ENCODE data around the gene ATL2.
A peak's percentile ranks its signal among the peaks of the same experiment; 100 is the strongest.
"Not testable (repeated sequence)": the region's sequence is repeated elsewhere in the genome, so short reads cannot be mapped to it uniquely, and the experiment has no call there.

Gene ATL2

DNA sequence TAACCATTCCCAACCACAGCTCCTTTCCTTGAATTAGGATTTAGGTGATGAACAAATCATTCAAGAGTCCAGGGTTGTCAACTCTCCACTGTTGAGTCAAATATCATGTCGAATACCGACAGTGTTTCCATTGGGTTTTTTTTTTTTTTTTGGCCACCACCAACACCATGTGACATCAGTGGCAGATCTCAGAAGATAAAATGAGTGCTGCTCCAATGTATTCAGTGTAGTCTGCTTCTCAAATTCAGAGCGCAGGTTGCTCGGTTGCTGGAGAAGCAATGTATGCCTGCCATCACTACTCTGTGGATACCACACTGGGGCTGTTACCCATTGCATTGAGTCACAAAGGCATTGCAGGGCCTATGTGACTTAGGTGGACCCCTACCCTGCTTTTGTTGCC, 10.8 kb upstream of the ATL2 start:
- no peak for DNase-seq

DNA sequence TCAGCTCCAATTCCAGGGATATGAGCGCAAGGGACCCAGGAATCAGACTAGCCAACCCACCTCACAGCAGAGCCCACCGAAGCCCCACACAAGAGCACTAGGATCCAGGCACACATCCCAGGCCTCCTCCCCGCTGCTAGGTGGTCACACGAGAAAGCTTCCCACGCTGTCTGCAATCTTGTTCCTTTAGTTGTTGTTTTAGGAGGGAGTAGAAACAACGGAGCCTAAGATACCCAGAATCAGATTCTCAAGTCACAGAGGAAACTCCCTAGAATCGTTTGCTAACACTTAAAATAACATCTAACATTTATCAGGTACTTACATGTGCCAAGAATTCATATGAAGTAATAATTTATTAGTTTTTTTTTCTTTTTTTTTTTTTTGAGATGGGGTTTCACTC, 9.7 kb upstream of the ATL2 start:
- no peak for DNase-seq

DNA sequence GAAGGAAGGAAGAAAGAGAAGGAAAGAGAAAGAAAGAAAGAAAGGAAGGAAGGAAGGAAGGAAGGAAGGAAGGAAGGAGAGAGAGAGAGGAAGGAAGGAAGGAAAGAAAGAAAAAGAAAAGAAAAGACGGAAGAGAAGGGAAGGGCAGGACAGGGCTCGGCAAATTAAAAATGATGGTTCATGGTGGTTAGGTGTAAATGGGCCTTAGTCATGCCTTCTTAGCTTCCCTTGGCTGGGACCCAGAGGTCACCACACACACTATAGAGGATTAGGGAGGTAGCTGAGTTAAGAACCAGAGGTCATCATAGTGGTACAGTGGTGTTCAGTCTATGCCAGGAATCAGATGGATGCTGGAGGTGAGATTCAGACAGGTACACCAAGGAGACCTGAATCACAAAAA, 9.3 kb upstream of the ATL2 start:
- DNase-seq, result no peak

DNA sequence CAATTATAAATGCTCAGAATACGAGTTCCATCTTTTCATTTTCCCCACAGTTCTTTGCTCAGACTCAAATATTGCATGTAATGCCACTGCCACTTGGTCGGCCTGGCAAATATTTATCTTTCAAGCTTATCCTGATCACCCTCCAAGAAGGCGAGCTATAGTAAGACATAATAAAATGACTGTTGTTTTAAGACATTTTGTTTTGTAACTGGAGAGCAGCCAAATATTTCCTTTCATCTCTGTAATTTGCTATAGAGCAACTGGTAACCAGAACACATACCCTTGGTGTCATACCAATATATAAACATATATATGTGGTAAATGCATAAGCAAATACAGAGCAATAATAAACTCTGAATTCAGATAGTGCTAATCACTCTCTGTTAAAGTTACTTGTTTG, 7.3 kb upstream of the ATL2 start:
- no peak for DNase-seq

DNA sequence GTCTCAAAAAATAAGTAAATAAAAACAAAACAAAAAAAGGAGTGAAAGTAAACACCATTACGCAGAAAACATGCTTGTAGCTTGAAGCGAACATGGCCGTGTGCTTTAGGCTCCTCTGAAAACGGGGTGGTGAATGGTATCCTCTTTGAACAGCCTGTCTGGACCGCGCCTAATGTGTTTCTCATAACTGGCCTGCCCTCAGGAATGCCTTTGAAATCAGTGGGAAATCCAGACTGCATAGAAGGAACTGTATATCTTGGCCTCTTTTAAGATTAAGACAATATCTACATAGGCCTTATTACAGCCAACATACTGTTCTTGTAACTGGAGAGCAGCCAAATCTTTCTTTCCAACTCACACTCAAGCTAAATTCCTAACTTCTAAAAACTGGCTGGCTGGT, 6.7 kb upstream of the ATL2 start:
- DNase-seq, result not testable (repeated sequence)

DNA sequence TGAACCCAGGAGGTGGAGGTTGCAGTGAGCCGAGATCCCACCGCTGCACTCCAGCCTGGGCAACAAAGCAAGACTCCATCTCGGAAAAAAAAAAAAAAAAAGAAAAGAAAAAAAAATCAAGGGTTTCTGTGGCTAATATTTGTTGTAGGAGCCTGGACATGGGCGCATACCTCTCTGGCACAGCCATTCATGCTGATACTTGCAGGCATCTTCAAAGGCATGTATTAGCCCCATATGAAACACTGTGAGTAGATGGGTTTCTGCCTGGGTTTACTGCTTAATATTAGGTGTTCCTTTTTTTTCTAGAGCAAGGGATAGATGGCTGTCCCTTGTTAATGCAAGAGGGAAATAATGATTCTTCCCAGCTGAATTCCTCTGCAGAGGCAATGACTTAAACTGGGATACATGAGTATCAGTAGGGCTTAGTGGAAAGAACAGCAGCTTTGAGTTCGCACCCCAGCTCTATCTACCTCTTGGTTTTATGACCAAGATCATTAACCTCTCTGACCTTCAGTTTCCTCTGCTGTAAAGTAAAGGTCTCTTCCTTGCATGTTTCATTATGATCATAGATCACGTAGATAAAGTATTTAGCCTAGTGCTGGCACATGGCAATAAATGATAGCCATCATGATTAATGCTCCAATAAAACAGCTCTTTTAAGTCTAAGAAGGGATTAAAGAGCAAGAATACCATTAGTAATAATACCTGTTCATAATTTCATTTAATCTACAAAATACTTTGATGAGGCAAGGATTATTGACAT, 4.5 kb upstream of the ATL2 start:
- no peak for DNase-seq

DNA sequence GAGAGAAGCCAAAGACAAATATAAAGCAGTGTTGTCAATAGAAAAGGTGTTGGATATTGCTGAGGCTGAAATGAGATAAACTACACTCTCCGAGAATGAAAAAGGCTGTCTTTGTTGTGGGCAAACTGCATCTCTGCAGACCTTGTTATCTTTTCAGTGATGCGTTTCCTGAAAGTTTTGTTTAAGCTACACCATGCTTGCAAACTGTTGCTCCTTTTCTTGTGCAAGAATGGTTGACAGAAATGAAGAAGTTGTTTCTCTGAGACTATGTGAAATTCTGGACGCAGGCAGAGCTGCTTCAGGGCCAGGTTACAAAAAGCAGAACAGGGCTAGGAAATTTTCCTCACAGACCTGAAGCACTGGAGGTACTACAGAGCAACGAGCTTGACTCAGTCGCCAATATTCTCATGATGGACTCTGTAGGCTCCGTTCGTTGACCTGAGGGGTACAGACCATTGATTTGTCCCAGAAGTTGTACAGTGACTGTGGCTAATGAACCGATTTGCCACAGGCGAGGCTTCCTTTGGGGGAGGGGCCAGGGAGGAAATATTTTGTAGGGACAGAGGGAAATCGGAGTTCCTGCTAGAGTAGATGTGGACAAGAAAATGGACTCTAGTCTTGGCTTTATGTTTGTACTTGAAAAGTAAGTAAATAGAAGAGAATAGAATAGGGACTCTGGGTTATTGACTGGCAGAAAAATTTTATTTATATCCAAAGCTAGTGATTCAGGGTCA, 3.5 kb upstream of the ATL2 start:
- no peak for DNase-seq

DNA sequence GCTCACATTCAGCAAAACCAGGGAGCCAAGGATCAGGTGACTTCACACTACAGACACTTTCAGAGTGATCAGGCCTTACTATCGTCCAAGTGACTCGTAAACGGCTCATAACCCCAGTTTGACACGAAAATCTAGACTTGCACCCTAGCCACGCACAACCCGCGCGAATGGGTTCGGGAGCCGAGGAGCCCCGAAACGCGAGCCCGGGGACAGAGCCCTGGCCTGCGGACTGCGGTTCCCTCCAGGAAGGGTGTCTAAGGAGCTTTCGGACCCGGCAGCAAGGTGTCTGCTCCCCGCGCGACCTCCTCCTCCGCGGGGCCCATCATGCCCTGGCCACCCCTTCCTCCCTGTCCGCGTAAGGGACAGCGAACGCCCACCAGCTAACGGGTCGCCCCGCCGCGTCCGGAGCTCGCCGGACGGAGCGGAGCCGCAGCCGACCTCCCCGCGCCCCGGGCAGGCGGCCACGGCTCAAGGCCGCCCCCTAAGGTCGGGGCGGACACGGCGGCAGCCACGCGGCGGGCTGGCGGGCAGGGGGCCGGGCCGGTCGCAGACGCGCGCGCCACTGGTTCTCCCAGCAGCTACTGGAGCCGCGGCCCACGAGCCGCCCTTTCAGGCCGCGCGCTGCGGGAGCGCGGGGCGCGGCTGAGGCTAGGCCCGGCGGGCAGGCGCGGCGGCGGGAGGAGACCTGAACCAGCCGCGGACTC, 575 bp downstream of the ATL2 start:
- DNase-seq, result peak; percentile 43 to 52

DNA sequence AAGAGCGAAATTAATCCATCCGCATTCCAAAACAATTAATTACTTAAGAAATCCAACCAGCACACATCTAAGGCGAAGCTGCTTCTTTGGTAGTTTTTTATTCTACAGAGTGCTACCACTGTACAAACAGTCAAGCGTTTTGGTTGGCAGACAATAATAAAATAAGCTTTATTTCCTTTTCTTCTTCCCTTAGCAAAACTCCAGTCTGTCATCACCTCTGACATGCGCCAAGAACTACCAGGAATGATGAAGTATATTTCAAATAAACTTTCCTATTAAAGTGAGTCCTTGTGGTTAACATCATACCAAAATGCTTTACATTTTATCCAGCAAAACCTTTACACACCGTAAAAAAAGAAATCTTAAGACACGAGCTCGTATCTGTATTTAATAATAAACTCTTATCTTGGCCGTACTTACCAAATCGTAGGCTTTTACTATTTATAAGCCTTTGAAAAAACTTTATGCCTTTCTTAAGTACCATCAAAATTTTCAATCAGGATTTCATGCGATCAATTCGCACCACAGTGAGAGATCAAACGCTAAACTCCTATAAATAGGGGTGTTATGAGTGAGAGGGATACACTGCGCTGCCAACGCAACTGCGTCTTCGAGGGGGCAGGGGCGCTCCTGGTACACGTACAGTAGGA, 1.3 kb downstream of the ATL2 start:
- no peak for DNase-seq

DNA sequence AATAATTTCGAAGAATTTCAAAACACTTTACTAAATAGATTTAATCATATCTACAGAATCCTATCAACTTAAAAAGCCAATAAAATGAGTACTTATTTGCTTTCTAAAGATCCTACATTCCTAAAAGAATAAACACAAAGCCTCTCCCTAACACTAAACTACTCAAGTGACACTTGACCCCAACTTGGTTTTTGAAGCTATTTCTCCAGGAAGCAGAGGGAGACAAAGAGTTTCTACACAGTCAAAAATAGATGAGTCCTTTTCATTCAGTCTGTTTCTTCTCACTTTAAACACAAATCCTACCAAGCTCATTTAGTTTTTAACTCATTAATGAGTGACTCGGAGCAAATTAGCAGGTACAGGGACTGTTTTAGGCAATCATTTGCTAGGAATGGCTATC, 2.1 kb downstream of the ATL2 start:
- DNase-seq, result no peak

DNA sequence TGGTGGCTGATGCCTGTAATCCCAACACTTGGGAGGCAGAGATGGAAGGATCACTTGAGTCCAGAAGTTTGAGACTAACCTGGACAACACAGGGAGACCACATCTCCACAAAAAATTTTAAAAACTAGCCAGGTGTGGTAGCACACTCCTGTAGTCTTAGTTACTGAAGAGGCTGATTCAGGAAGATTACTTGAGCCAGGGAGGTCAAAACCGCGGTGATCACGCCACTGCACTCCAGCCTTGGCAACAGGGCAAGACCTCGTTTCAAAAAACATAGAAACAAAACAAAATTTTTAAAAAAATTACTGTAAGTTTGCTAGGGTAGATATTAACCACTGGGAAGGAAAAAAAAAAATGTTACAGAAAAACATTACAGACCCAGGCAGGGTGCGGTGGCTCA, 5.8 kb downstream of the ATL2 start:
- DNase-seq, result no peak

DNA sequence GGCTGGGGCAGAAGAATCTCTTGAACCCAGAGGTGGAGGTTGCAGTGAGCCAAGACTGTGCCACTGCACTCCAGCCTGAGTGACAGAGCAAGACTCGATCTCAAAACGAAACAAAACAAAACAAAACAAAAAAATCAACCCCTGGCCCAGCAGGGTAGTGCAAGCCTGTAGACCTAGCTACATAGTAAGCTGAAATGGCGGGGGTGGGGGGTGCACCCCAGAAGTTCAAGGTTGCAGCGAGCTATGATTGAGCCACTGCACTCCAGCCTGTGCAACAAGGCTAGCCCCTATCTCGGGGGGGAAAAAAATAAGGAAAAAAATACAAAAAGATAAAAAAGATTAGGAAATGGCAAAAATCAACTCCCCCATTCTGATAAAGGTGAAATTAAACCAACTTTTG, 6.4 kb downstream of the ATL2 start:
- DNase-seq, result no peak

DNA sequence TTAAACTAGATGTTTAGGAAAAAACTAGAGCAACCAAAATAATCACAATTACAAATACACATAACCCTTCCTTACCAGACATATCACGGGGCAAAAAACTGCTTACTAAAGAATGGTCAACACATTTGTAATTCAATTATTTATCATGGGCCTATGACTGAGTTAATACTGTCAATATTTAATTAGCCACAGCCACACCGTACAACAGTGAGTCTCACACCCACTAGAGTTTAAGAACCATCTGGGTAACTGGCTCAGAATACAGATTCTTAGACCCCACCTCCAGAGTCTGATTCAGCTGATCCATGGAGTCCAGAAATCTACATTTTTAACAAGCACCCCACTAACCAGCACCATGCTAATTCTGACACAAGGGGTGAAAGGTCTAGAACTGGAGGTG, 14.8 kb downstream of the ATL2 start:
- DNase-seq, result no peak

DNA sequence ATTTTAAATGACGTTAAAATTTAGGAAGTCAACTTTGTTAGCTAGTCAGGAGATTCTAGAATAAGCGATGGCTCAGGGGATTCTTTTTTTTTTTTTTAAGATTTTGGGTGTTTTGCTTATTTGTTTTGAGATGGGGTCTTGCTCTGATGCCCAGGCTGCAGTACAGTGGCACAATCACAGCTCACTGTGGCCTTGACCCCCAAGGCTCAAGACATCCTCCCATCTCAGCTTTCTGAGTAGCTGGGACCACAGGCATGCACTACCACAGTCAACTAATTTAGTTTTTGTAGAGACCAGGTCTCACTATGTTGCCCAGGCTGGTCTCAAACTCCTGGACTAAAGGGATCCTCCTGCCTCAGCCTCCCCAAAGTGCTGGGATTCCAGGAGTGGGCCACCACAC, 16.9 kb downstream of the ATL2 start:
- no peak for DNase-seq

DNA sequence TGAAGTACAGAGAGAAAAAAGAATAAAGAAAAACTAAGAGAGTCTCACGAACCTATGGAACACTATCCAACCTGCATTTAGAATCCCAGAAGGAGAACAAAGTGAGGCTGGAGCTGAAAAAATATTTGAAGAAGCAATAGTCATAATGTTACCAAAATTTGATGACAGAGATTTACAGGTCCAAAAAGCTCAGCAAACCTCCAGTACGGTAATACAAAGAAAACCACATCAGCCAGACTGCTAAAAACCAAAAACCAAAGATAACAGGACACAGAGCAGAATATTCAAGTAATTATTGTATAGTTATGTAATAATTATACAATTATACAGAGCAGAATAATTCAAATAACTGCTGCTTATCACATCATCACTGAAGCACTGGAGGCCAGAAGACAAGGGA, 23.7 kb downstream of the ATL2 start:
- DNase-seq, result no peak

DNA sequence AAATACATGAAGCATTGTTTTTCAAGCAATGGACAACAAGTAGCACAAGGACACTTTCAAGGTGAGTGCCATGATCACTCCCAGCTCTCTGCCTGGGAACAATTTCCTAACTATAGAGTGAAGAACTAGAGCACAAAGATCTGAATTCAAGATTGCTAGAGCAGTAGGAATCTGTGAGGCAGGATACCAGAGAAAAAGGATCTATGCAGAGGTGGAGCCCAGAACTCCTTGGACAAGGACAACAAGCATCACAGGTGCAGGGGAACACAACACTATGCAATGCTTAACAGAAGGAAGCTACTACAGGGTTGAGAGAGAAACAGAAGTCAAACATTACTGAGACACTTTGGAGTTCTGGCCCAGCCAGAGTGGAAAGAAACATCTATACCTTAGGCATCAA, 24.7 kb downstream of the ATL2 start:
- no peak for DNase-seq

DNA sequence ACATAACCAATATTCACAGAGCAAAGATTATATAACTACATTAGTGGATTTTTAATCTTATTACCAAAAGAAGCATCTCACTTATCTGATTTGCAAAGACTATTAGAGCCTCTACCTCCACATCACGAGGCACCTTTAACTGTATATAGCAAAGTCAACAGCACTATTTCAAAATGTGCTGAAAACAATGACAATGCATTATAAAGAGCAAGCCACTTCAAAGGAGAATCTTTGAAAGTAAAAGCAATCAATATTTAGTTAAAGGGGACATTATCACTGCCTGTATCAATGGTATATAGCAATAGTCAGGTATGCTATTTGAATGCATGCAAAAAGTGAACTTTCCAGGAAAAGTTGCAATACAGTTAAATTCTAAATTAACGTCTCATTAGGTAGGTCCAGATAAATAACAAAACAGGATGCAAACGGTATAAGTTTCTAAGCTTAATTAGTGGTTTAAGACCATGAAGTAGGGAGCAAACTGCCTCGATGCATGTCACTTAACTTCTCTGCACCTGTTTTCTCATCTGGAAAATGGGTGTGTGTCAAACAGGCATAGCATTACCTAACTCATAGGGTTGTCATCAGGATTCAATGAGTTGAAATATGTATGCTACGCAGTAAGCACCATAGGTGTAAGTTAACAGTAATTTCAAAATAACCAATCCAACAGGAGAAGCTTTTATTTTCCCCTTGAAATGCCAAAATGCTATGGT, 31.6 kb downstream of the ATL2 start:
- DNase-seq, result no peak

DNA sequence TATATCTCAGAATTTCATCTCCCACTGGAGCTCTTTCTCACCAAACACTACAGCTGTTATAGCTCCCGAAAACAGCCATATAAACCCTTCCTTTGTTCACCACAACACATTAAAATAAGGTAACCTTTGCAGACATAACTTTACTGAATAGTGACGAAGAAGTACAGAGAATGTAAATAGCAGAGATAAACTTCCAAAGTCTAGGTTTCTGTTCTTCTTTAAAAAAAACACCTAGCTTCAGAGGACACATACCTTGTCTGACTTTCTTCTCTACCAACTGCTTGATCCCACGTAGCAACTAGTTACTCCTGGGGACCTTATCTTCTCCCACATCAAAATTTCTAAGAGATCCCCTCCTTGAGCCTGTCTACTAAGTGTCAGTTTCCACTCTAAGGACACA, 32.3 kb downstream of the ATL2 start:
- DNase-seq, result no peak

DNA sequence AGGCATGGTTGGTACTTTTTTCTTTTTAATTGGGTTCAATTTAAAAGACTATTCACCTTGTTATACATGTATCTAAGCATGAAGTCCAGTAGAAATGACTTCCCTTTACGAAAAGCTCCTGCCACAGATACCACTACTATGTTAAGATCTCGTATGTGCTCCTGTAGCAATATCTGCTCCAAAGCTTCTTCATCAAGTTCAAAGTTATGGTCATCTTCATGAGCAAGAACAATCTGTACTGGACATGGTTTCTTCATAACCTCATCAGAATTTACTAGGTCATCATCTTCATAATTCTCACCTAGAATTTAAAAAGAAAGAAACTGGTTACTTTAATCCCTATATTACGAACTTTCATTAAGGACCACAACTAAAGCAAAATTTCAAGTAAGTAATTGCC, 33.9 kb downstream of the ATL2 start:
- no peak for DNase-seq

DNA sequence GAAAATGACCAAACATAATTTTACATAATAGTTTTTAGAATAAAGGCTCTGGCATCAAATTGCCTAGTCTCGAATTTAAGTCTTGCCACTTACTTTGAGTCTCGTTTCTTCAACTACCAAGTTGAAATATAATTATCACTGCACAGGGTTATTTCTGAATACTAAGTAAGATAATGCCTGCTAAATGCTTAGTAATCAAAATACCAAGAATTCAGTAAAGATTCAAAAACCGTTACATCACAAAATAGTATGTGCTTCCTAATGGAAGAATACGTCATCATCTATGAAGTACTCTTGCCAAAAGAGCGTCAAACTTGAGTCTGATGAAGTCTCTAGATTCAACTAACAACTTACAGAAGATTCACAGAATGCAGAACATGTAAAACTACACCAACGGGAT, 40.5 kb downstream of the ATL2 start:
- no peak for DNase-seq

DNA sequence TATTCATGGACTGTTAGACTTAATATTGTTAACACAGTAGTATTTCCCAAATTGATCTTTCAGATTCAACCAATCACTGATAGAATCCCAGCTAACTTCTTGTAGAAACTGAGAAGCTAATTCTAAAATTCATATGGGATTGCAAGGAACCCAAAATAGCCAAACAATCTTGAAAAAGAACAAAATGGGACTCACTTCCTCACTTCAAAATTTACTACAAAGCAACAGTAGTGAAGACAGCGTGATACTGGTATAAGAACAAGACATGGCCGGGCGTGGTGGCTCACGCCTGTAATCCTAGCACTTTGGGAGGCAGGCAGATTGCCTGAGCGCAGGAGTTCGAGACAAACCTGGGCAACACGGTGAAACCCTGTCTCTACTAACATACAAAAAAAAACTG, 46.3 kb downstream of the ATL2 start:
- DNase-seq, result no peak

DNA sequence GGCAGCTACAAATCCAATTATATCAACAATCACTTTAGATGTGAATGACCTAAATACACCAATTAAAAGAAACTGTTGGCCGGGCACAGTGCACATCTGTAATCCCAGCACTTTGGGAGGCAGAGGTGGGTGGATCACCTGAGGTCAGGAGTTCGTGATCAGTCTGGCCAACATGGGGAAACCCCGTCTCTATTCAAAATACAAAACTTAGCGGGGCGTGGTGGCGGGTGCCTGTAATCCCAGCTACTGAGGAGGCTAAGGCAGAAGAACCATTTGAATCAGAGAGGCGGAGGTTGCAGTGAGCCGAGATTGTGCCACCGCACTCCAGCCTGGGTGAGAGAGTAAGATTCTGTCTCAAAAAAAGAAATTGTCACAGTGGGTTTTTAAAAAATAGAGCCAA, 49.5 kb downstream of the ATL2 start:
- no peak for DNase-seq

DNA sequence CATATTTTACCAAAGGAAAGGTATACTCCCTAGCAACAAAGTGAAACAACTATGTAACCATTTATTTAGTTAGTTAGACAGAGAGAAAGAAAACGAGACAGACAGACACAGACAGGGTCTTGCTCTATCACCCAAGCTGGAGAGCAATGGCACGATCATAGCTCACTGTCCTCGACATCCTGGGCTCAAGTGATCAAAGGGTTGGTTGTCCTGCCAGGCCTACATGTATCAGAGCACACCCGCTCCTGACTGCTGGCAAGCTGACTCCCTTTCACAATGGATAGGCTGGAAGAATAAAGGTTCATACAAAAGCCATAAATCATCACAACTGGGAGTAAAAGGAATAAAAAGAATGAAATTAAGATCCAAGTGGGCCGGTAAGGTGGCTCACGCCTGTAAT, 53.5 kb downstream of the ATL2 start:
- DNase-seq, result no peak
